Activated T-cell treated with anti-CD3 and anti-CD28 coated beads for 48 hours (primary cell): Measurements from ENCODE around the gene STXBP1.
A peak's percentile ranks its signal among the peaks of the same experiment; 100 is the strongest.
"Not testable (repeated sequence)": the region's sequence is repeated elsewhere in the genome, so short reads cannot be mapped to it uniquely, and the experiment has no call there.

Experiments
- DNase-seq: peaks from one replicate; pipeline ENCODE4 v3.0.0-alpha.2; 2020; ENCODE audit warnings: low read depth

Gene STXBP1

DNA sequence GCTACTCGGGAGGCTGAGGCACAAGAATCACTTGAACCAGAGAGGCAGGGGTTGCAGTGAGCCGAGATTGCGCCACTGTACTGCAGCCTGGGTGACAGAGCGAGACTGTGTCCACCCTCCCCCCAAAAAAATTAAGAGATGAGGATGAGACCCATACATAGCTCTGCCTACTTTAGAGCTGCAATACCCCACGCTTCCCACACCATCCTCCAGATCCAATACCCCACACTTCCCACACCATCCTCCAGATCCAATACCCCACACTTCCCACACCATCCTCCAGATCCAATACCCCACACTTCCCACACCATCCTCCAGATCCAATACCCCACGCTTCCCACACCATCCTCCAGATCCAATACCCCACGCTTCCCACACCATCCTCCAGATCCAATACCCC is 34.9 kb upstream of the STXBP1 start:
- DNase-seq = not testable (repeated sequence)

DNA sequence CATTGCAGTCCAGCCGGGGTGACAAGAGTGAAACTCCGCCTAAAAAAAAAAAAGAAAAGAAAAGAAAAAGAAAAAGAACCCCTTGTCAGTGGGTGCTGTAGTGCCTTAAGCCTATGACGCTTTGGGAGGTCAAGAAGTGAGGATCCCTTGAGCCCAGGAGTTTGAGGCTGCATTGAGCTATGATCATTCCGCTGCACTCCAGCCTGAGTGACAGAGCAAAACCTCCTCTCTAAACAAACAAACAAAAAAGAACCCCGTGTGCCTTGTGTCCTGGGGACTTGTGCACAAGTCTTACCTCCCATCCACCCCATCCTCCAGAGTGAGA is 33.5 kb upstream of the STXBP1 start:
- DNase-seq = no peak

DNA sequence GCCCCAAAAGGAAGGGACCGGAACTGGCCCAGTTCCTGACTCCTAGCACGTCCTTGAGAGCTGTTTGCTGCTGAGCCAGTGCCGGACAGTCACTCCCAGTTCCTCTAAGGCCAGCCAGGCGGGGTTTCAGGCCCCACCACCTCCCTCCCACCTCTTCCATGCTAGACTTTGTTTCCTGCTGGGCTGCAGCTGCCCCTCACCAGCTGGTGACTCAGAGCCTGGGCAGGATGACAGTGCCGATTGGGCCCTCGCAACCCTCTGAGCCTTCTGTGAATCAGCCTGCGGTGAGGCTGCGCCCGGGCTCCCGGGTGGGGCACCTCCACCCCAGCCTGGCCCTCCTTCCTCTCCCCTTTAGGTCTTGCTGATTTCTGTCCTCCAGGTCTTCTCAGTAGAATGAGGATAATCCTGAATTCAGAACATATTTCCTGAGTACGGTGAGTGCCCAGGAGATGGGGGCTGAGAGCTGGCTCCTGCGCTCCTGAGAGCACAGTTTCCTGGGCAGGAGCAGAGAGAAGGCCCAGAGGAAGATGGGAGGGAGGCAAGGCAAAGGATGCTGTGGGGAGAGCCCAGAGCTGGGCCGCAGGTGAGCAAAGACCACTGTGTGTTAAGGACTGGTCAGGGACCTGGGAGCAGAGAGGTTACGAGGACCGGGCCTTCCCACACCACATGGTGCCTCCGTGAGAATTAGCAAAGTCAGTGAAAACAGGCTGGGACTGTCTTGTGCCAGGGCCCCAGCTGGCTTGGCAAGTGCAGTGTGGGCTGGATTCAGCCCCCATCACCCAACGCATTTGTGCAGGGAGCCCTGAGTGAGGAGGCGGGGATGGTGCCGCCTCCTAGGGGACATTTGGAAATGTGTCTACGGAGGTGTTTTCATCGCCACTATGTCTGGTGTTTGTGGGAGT is 32.9 kb upstream of the STXBP1 start:
- peak; percentile 78 for DNase-seq

DNA sequence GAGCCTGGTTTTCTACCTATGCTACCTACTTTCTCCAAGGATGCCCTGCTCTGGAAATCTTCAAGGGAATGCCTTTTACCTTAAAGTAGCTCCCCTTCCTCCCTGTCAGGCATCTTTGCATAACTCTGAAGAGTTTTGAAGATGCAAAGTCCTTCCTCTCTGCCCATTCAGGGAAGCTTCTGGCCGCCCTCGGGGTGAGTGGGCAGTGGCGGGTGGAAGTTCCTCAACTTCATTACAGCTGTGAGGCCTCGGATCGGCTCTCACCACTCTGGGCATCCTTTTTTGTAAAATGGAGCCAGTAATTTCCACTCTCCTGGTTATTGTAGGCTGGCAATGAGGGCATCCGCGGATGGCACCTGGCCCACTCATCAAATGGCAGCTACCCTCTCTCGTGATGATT is 31.7 kb upstream of the STXBP1 start:
- DNase-seq = no peak

DNA sequence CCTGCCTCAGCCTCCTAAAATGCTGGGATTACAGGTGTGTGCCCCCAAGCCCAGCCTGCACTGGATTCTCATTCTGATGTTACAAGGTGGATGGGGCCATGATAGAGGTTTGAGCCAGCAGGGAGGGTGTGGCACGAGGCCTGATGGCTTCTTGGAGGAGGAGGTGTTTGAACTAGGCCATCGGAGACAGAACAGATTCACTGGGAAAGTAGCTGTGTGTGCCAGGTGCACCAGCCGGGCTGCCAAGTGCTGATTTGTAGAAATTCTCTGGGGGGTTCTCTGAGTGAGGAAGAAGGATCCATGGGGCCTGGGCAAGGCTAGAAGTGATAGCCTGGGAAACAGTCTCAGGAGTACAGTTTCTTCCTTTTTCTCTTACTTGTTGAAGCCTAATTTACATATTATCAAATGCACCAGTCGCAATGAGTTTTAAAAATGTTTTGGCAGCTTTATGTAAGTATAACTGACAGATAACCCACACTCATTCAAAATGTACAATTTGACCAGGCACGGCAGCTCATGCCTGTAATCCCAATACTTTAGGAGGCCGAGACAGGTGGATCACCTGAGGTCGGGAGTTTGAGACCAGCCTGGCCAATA is 31.1 kb upstream of the STXBP1 start:
- DNase-seq = no peak

DNA sequence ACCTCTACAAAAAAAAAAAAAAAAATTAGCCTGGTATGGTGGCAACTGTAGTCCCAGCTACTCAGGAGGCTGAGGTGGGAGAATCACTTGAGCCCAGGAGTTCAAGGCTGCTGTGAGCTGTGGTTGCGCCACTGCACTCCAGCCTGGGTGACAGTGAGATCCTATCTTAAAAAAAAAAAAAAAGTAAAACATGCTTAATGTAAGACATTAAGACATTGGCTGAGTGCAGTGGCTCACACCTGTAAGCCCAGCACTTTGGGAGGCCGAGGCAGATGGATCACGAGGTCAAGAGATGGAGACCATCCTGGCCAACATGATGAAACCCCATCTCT is 27.6 kb upstream of the STXBP1 start:
- DNase-seq = not testable (repeated sequence)

DNA sequence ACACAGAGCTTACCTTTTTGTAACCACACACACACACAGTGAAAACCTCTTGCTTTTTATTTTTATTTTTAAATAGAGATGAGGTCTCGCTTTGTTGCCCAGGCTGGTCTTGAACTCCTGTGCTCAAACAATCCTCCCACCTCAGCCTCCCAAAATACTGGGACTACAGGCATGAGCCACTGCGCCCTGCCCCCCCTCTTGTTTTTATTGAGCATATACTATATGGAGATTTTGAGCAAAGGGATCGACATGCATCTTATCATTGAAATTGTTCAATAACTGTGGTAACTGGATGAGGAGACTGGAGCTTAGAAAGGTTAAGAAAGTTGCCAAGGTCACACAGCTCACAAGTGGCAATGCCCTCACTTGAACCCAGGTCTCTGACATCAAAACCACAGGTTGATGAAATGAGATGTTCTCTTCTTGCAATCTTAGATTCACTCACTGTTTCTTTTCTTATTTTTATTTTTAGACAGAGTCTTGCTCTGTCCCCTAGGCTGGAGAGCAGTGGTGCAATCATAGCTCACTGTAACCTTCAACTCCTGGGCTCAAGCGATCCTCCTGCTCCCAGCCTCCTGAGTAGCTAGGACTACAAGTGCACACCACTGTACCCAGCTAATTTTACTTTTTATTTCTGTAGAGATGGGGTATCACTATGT is 26.8 kb upstream of the STXBP1 start:
- no peak for DNase-seq

DNA sequence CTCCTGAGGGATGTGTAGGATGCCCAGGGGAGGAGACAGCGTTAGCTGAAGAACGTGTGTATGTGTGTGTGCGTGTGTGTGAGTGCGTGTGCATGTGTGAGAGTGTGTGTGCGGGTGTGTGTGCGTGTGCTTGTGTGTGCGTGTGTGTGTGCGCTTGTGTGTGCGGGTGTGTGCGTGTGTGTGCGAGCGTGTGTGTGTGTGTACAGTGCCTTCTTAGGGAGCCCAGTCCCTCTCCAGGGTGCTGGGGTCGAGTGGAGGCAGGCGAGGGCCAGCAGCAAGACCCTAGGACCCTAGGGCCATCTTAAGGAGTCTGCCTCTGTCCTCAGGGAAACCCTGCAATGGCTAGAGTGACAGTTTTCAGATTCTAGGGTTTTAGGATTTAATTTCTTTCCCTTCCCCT is 26.0 kb upstream of the STXBP1 start:
- DNase-seq = no peak

DNA sequence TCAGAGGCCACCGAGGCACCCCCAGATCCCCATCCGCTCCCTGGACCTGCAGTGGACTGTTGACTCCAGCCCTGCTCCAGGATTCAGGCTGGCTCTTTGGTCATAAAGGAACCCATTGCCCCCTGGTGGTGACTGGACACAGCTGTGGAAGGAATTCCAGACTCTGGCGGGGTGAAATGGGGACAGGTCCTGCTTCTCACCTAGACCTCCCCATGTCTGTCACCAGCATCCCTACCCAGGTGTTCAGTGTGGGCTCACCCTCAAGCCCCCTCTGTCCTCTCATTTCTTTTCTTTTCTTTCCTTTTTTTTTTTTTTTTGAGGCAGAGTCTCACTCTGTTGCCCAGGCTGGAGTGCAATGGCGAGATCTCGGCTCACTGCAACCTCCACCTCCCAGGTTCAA is 25.5 kb upstream of the STXBP1 start:
- no peak for DNase-seq

DNA sequence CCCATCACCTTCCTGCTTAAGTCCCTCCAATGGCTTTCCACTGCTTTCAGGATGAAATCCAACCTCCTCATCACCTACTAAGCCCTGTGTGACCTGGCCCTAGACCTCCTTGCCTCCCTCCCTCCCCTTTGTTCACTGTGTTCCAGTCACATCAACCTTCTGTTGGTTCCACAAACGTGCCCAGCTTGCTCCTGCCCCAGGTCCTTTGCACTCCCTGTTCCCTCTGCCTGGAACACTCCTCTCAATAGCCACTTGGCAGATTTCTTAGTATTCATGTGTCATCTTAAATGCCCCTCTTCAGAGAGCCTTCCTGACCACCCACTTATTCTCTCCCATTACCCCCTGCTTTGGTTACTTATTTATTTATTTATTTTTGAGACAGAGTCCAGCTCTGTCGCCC is 24.1 kb upstream of the STXBP1 start:
- no peak for DNase-seq

DNA sequence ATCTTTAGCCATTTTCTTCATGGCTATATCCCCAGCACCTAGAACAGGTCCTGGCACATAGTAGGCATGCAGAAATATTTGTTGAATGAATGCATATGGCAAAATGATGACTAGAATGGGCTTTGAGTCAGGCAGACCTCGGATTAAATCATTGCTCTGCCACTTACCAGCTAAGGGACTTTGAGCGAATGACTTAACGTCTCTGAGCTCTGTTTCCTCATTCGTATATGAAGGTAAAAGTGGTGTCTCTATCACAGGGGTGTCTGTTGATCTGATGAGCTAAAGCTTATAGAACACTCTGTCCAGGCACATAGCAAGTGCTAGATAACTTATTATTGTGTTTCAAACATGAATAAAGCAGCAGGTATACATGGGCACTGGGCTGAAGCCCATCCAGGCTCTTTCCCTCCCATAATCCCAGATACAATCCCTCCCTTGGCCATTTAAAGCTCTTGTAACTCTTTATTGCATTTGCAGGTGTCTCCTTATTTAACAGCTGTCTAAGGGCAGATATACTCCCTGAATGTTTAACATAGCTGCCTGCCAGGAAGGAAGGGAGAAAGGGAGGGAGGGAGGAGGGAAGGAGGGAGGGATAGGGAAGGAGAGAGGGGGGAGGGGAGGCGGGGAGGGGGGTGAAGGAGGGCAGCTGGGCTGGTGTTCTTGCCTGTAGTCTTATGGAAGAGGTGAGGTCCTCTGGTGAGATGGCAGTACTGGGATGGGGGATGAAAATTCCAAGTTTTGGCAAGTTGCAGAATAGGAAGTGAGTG is 23.2 kb upstream of the STXBP1 start:
- DNase-seq = no peak

DNA sequence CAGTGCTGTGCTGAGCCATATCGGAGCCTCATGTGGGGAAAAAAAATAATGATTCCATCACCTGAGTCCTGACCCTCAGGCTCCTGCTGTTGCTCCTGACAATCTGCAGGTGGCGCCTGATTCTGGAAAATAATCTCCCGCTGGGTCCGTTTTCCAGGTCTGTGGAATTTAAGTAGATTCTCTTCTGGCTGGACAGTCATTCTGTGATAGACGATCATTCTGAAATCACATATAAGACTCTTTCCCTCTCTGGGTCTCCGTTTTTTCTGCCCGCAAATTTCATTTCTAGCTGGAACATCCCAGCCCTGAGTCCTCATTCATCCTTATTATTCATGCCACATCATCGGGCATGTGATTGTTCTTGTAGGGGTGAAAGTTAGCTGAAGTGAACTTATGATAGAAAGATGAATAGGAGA is 22.1 kb upstream of the STXBP1 start:
- no peak for DNase-seq

DNA sequence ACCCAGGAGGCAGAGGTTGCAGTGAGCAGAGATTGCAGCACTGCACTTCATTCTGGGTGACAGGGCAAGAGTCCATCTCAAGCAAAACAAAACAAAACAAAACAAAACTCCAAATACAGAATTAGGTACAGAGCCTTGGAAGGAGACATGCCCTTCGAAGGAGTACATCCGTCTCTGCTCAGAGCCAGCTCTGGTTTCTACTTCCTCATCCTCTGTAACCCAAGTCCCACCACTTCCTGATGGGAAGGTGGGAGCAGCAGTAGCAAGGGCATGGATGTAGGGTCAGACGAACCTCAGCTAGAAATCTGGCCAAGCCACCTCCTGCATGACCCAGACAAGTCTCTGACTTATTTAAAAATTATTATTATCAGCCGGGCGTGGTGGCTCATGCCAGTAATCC is 16.5 kb upstream of the STXBP1 start:
- DNase-seq = no peak

DNA sequence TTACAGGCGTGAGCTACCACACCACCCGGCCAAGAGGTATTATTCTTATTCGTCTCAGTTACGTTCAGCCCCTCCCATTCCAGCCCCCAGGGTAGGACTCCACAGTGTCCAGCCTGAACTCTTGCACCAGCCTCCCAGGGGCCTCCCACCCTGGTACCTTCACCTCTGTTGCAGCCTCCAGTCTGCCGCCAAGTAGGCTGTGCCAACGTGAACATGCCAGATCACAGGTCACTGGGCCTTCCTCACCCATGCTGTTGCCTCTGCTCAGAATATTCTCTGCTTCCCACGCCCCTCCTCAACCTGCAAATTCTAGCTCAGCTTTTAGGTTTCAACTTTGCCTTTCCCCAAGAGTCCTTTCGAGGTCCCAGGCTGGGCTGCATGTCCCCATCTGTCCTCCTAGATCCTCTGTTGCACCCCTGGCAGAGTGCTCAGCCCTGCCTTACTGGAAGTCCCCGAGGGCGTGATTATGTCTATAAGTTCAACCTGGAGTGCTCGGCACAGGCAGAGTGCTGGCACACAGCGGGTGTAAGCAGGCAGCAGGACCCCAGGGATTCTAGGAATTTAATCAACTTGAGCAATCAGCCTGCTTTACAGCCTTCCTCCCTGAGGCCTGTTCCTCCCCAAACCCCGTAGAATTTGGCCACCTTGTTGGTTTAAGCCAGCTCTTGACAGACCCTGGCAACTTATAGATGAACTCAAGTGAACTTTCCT is 13.1 kb upstream of the STXBP1 start:
- DNase-seq = no peak

DNA sequence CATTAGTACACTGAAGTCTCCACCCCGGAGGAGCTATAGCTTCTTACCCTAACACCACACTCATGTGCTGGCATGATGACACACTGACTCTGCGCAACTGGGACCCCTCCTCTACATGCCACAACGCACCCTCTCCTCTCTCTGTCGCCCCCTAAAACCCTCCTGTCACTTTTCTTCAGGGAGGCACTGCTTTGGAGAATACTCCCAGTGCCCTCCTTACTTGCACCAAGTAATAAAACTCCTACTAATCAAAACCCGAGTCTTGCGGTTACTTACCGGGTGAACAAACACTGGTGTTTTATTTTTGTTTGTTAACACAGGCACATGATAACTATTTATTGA is 12.6 kb upstream of the STXBP1 start:
- DNase-seq = no peak

DNA sequence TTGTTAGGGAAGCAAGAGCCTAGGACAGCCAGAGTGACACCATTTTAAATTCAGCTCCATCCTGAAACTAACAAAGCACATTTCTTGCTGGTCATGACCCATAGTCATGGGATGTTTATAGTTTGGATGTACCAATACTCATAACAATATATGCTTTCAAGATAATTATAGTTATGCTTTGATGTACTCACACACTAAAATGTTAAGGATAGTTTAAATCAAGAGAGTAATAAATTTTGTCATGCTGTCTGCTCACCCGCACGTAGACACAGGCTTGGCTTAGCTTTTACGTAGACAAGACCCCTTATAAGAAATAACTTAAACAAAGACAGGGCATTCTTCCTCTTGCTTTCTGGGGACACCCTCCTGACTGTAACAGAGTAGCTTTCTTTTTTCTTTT is 8.9 kb upstream of the STXBP1 start:
- no peak for DNase-seq

DNA sequence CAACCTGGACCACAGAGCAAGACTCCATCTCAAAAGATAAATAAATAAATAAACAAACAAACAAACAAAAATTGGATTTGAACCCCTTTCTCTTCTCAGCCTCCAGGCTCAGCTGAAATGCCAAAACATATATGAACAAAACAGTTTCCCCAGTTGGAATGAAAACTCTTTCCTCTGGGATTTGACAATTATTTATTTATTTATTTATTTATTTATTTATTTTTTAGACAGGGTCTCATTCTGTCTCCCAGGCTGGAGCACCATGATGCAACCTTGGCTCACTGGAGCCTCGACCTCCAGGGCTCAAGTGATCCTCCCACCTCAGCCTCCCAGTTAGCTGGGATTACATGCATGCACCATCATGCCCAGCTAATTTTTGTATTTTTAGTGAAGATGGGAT is 6.0 kb upstream of the STXBP1 start:
- no peak for DNase-seq

DNA sequence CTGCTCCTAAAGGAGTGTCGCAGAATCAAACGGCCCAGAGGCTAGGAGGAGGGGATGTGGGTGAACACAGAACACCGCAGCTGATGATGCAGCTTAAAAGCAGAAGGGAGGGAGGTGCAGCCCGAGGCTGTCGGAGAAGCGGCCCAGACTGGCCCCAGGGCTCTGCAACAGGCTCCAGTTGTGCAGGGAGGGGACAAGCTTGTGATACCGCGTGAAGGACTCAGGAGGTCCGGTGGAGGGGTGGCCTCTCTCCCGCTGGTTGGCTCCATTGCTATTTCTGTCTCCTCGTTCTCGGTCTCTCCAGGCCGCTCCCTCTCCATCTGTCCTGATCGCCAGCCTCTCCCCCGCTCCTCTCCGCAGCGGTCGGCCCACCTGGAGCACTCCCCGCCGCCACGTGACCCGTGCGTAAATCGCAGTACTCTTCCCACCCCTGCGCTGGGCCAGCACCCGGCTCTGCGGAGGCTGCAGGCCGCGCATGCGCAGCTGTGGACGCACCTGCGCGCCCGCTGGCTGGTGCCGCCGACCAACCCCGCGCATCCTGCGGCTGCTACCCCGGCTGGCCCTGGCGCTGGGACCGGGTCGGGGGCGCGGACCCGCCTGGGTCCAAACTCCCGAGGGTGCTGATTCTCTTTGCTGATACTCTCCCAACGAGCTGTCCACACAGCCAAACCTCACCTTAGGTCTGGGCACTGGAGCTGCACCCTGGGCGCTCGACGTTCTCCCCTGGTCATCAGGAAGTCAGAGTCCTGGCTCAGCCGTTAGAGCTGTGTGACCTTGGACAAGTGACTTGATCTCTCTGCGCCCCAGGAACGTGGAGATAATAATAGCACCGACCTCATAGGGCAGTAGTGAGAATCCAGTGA is 3.7 kb upstream of the STXBP1 start:
- DNase-seq = peak; percentile 71

DNA sequence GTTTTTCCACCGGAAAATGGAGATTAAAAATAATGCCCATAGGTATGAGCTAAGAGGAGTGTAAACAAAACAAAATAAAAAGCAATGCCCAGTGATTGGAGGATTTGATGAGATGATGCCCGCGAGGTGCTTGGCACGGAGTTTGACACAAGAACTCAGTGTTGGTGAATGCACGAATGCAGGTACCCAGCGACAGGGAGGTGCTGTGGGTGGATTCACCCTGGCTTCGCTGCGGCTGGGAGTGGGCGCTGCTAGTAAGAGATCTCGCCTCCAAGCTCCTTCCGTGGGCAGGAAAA is 526 bp upstream of the STXBP1 start:
- DNase-seq = no peak

DNA sequence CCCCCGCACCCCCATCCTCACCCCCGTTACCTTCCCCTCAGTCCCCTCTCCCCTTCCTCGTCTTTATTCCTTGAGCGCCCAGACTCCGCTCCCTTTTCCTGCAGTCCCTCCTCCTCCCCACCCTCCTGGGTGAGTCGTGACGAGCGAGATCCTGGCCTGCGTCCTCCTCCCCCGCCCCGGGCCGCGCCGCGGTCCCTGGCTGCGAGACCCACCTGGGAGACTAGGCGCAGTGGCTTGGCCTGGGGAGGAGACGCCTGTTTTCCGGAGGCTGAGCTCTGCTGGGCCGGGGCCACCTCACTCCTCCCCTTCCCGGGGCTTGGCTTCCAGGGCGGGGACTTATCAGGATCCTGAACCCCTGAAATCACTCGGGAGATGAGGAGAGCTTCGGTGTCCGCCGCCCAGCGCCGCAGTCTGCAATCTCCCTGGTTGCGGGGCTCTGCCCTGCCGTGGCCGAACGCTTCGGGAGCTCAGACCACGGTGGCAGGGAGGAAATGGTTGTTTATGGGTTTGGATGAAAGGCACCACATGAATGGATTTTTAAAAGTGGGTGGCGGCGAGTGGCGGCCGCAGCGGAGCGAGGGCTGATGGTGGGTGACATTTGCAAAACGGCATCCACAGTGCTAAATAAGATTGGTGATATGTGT is 984 bp downstream of the STXBP1 start:
- DNase-seq = peak; percentile 15

DNA sequence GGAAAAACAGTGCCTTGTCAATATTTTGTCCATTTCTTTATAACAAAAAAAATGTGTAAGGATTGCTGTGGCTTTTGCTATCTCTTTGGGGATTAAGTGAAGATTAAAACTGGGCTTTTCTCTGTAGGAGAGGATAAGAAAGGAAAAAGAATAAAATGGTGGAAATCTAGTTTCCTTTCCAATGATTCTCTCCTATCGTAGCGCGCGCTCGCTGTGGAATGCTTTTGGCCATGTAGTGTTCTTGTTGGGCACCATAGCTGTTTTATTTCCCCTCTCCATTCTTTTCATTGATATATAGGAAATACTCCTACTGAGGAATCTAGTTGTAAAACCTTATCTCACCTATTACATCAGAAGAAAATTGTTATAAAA is 1.5 kb downstream of the STXBP1 start:
- DNase-seq = no peak
